ENCODE data around the gene UBE4B. TPM values are rescaled to one million over a fixed set of nuclear protein-coding genes. Genes with fewer than 3 reads are reported as not detected.
"Not testable (repeated sequence)": the region's sequence is repeated elsewhere in the genome, so short reads cannot be mapped to it uniquely, and the experiment has no call there.

The UBE4B gene
- total RNA-seq, 5 donors from 2014 or later (not counting 1 experiment from before 2014, with no cell fraction given) = 37.5 to 43.1 (median 41.9) TPM

DNA sequence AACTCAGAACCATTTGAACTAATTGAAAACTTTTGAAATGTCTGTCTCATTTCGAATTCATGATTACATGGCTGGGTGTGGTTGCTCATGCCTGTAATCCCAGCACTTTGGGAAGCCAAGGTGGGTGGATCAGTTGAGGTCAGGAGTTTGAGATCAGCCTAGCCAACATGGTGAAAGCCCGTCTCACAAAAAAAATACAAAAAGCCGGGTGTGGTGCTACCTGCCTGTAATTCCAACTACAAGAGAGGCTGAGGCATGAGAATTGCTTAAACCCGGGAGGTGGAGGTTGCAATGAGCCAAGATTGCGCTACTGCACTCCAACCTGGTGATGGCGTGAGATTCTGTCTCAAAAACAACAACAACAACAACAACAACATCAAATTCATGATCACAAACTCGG is 40.6 kb downstream of the UBE4B start:
- H3K36me3 ChIP-seq (ENCODE audit: control insufficient read depth in 2 of 2, extremely low read depth in 1 of 2, insufficient read depth in 1 of 2, low read length in 1 of 2) = peaks cover 0 to 14% of the 10 kb centered on the region in 2 donors
- 96% methylated on average over 5 of the region's 7 CpGs for WGBS (ENCODE audit: insufficient coverage)
- H3K27me3 ChIP-seq (replicated peaks in 1 of 2; ENCODE audit: control insufficient read depth in 2 of 2, extremely low read depth in 1 of 2, insufficient read depth in 2 of 2, low read length in 1 of 2); H3K27ac ChIP-seq (ENCODE audit: low read length); H3K9me3 Mint-ChIP-seq; H3K27ac Mint-ChIP-seq; DNase-seq; CTCF ChIA-PET; ATAC-seq (replicated peaks in 1 of 4); POLR2A ChIA-PET; H3K4me3 ChIP-seq (ENCODE audit: control insufficient read depth in 1 of 2, extremely low read depth in 1 of 2, low read length in 1 of 2); H3K4me1 ChIP-seq (ENCODE audit: control insufficient read depth in 1 of 2, extremely low read depth in 1 of 2, insufficient read depth in 2 of 2, low read length in 2 of 2); H3K9me3 ChIP-seq; H3K27me3 Mint-ChIP-seq; H3K4me3 Mint-ChIP-seq: not testable (repeated sequence)
- peaks cover 35% of the 10 kb centered on the region for H3K36me3 Mint-ChIP-seq
- peaks cover 11 to 19% (median 18%) of the 10 kb centered on the region in 3 donors for H3K4me1 Mint-ChIP-seq

DNA sequence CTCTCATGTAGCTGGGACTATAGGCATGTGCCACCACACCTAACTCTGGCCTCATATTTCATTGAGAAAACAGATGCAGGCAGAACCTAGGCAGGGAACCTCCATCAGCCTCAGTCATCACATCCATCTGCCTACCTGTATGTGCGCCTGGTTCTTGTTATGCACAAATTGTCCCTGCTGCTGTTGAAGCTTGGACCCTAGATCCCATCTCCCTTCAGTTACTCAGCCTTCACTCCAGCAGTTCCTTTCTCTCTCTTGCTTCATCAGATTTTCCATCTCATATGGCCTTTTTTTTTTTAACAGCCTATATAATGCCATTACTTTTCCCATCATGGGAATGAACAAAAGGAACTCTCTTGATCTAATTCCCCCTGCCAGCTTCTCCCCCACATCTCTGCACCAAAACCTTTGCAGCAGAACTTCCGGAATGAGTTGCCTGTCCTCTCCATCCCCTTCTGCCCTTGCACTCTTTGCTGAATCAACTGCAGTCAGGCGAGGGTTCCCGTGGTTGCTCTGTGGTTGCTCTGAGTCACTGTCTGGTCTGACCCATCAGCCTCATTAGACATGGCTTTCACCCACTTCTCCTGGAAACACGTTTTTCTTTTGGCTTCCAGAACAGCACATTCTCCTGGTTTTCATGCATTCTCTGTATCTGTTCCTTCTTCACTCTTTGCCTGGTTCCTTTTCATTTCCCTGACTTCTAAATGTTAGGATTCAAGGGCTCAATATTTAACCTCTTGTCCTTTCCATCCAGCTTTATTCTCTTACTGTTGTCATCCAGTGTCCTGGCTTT is 41.5 kb downstream of the UBE4B start:
- Histone ChIP-seq H3K27ac (ENCODE audit: low read length) (no peak overlapping the region), H3K36me3 (ENCODE audit: control insufficient read depth in 2 of 2, extremely low read depth in 1 of 2, insufficient read depth in 1 of 2, low read length in 1 of 2) (peaks cover 0 to 14% of the 10 kb centered on the region in 2 donors), H3K4me1 (ENCODE audit: control insufficient read depth in 1 of 2, extremely low read depth in 1 of 2, insufficient read depth in 2 of 2, low read length in 2 of 2) (no peaks in the 10 kb centered on the region), H3K4me3 (ENCODE audit: control insufficient read depth in 1 of 2, extremely low read depth in 1 of 2, low read length in 1 of 2) (no peak overlapping the region), H3K27me3 (replicated peaks in 1 of 2; ENCODE audit: control insufficient read depth in 2 of 2, extremely low read depth in 1 of 2, insufficient read depth in 2 of 2, low read length in 1 of 2) (no peaks in the 10 kb centered on the region), H3K9me3 (no peaks in the 10 kb centered on the region)
- peak in 9 of 35 experiments; percentile 3 to 31 (median 17) for DNase-seq
- CTCF ChIA-PET = no interaction called here
- WGBS (ENCODE audit: insufficient coverage) = 23% methylated on average over 5 of the region's 5 CpGs
- no peaks in the 10 kb centered on the region for H3K27me3 Mint-ChIP-seq
- H3K4me3 Mint-ChIP-seq = no peak overlapping the region
- H3K4me1 Mint-ChIP-seq = peaks cover 11 to 19% (median 13%) of the 10 kb centered on the region in 3 donors
- ATAC-seq (replicated peaks in 1 of 4) = peak in 3 of 4 experiments; percentile 66 to 92 (median 75)
- no peaks in the 10 kb centered on the region for H3K9me3 Mint-ChIP-seq
- peak overlapping the region; percentile 4 to 50 for H3K27ac Mint-ChIP-seq
- H3K36me3 Mint-ChIP-seq = peaks cover 34% of the 10 kb centered on the region
- POLR2A ChIA-PET = no interaction called here

DNA sequence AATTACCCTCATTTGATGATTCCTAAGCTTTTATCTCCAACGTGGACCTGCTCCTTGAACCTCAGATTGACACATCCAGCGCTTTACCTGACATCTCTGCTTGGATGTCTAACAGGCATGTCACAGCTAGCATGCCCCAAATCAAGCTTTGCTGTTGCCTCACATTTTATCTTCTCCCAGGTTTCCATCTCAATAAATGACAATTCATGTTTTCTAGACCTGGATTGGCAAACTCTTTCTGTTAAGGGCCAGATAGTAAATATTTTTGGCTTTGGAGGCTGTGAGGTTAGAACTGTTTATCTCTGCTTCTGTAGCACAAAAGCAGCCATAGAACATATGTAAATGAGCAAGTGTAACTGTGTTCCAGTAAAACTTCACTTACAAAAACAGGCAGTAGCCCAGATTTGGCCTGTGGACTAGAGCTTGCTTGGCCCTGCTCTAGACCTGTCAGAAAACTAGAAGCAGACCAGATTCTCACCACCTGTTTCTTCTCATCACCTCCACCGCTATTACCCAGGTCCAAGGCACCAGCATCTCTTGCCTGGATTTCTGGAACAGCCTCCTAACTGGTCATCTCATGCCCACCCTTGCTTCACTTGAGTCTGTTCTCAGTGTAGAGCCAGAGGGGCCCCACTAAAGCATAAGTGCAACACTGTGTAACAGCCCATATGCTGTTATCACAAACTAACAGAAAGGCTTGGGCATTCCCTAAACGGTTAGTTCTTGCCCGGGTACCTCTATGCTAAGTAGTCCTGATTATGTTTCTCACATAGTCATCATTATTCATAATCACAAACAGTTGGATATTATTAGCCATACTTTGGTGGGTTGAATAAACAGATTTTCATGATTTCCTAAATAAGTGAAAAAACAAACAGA is 42.3 kb downstream of the UBE4B start:
- Histone ChIP-seq H3K36me3 (ENCODE audit: control insufficient read depth in 2 of 2, extremely low read depth in 1 of 2, insufficient read depth in 1 of 2, low read length in 1 of 2) (peaks cover 0 to 16% of the 10 kb centered on the region in 2 donors), H3K4me1 (ENCODE audit: control insufficient read depth in 1 of 2, extremely low read depth in 1 of 2, insufficient read depth in 2 of 2, low read length in 2 of 2) (no peaks in the 10 kb centered on the region), H3K27me3 (replicated peaks in 1 of 2; ENCODE audit: control insufficient read depth in 2 of 2, extremely low read depth in 1 of 2, insufficient read depth in 2 of 2, low read length in 1 of 2) (no peaks in the 10 kb centered on the region), H3K27ac (ENCODE audit: low read length) (no peak overlapping the region), H3K4me3 (ENCODE audit: control insufficient read depth in 1 of 2, extremely low read depth in 1 of 2, low read length in 1 of 2) (no peak overlapping the region), H3K9me3 (no peaks in the 10 kb centered on the region)
- no peaks in the 10 kb centered on the region for H3K27me3 Mint-ChIP-seq
- H3K36me3 Mint-ChIP-seq = peaks cover 37% of the 10 kb centered on the region
- DNase-seq (no peak), ATAC-seq (replicated peaks in 1 of 4) (no peak)
- CTCF ChIA-PET = interaction anchor here in 1 of 2 donors (0.5 kb wide), 1 partner anchor 325 kb away, joined by 3 read pairs; no protein-coding TSS in a partner anchor
- H3K9me3 Mint-ChIP-seq = no peaks in the 10 kb centered on the region
- H3K4me3 Mint-ChIP-seq = no peak overlapping the region
- POLR2A ChIA-PET = no interaction called here
- peak overlapping the region; percentile 4 to 50 for H3K27ac Mint-ChIP-seq
- H3K4me1 Mint-ChIP-seq = peaks cover 11 to 19% (median 13%) of the 10 kb centered on the region in 3 donors
- 84% methylated on average over 3 of the region's 5 CpGs for WGBS (ENCODE audit: insufficient coverage)

- peaks cover 11 to 19% (median 13%) of the 10 kb centered on the region in 3 donors for H3K4me1 Mint-ChIP-seq
- H3K4me3 Mint-ChIP-seq = no peak overlapping the region
- Histone ChIP-seq H3K9me3 (no peaks in the 10 kb centered on the region), H3K27me3 (replicated peaks in 1 of 2; ENCODE audit: control insufficient read depth in 2 of 2, extremely low read depth in 1 of 2, insufficient read depth in 2 of 2, low read length in 1 of 2) (no peaks in the 10 kb centered on the region), H3K4me3 (ENCODE audit: control insufficient read depth in 1 of 2, extremely low read depth in 1 of 2, low read length in 1 of 2) (no peak overlapping the region), H3K4me1 (ENCODE audit: control insufficient read depth in 1 of 2, extremely low read depth in 1 of 2, insufficient read depth in 2 of 2, low read length in 2 of 2) (no peaks in the 10 kb centered on the region), H3K27ac (ENCODE audit: low read length) (no peak overlapping the region), H3K36me3 (ENCODE audit: control insufficient read depth in 2 of 2, extremely low read depth in 1 of 2, insufficient read depth in 1 of 2, low read length in 1 of 2) (peaks cover 0 to 16% of the 10 kb centered on the region in 2 donors)
- WGBS (ENCODE audit: insufficient coverage) = 98% methylated on average over 7 of the region's 9 CpGs
- no peaks in the 10 kb centered on the region for H3K9me3 Mint-ChIP-seq
- peaks cover 42% of the 10 kb centered on the region for H3K36me3 Mint-ChIP-seq
- no peaks in the 10 kb centered on the region for H3K27me3 Mint-ChIP-seq
- ChIA-PET CTCF (interaction anchor here in 1 of 2 donors (0.5 kb wide), 1 partner anchor 324 kb away, joined by 3 read pairs; no protein-coding TSS in a partner anchor), POLR2A (no interaction called here)
- H3K27ac Mint-ChIP-seq = no peak overlapping the region
- DNase-seq (no peak), ATAC-seq (replicated peaks in 1 of 4) (no peak)
Measured at GRCh38 chr1:10075732-10076131, 43.0 kb downstream of the UBE4B start.

DNA sequence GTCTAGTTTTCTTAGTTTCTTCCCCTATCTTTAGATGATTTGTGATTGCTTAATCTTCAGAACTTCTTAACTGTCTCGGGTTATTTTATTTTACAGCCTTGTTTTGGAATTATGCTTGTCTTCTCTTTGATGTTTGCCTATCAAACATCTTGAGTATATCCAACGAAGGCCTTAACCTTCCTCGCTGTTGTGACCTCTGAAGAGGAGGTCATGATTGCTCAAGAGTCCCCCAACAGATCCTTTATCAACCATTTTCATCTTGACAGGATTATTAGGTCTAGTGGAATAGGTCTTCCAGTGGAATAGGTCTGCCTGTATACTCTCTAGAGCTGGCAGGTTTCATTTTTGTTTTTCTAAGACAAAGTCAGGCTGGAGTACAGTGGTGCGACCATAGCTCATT is 45.7 kb downstream of the UBE4B start:
- H3K4me1 ChIP-seq (ENCODE audit: control insufficient read depth in 1 of 2, extremely low read depth in 1 of 2, insufficient read depth in 2 of 2, low read length in 2 of 2) = no peaks in the 10 kb centered on the region
- no peak for ATAC-seq (replicated peaks in 1 of 4)
- H3K36me3 Mint-ChIP-seq = peaks cover 46% of the 10 kb centered on the region
- H3K4me3 Mint-ChIP-seq = no peak overlapping the region
- H3K27ac ChIP-seq (ENCODE audit: low read length) = no peak overlapping the region
- H3K27ac Mint-ChIP-seq = no peak overlapping the region
- ChIA-PET CTCF (no interaction called here), POLR2A (no interaction called here)
- no peaks in the 10 kb centered on the region for H3K27me3 Mint-ChIP-seq
- no peaks in the 10 kb centered on the region for H3K27me3 ChIP-seq (replicated peaks in 1 of 2; ENCODE audit: control insufficient read depth in 2 of 2, extremely low read depth in 1 of 2, insufficient read depth in 2 of 2, low read length in 1 of 2)
- no peaks in the 10 kb centered on the region for H3K9me3 ChIP-seq
- WGBS (ENCODE audit: insufficient coverage) = 100% methylated on average over 1 of the region's 4 CpGs
- H3K9me3 Mint-ChIP-seq = no peaks in the 10 kb centered on the region
- H3K4me3 ChIP-seq (ENCODE audit: control insufficient read depth in 1 of 2, extremely low read depth in 1 of 2, low read length in 1 of 2) = no peak overlapping the region
- peaks cover 3 to 13% of the 10 kb centered on the region in 2 donors for H3K36me3 ChIP-seq (ENCODE audit: control insufficient read depth in 2 of 2, extremely low read depth in 1 of 2, insufficient read depth in 1 of 2, low read length in 1 of 2)
- H3K4me1 Mint-ChIP-seq = peaks cover 14 to 23% (median 20%) of the 10 kb centered on the region in 3 donors
- no peak for DNase-seq

- POLR2A ChIA-PET = no interaction called here
- H3K4me1 Mint-ChIP-seq = peaks cover 4 to 22% (median 13%) of the 10 kb centered on the region in 3 donors
Measured at GRCh38 chr1:10080523-10080922, 47.8 kb downstream of the UBE4B start.

More at GRCh38 chr1:10080523-10080922, 47.8 kb downstream of the UBE4B start:
- peaks cover 44% of the 10 kb centered on the region for H3K36me3 Mint-ChIP-seq
- no peak overlapping the region for H3K4me3 ChIP-seq (ENCODE audit: control insufficient read depth in 1 of 2, extremely low read depth in 1 of 2, low read length in 1 of 2)
- peaks cover 3 to 5% of the 10 kb centered on the region in 2 donors for H3K36me3 ChIP-seq (ENCODE audit: control insufficient read depth in 2 of 2, extremely low read depth in 1 of 2, insufficient read depth in 1 of 2, low read length in 1 of 2)
- no peaks in the 10 kb centered on the region for H3K9me3 ChIP-seq
- ATAC-seq (replicated peaks in 1 of 4) (no peak), DNase-seq (no peak)
- H3K27me3 Mint-ChIP-seq = no peaks in the 10 kb centered on the region
- H3K4me1 ChIP-seq (ENCODE audit: control insufficient read depth in 1 of 2, extremely low read depth in 1 of 2, insufficient read depth in 2 of 2, low read length in 2 of 2) = no peaks in the 10 kb centered on the region
- H3K27me3 ChIP-seq (replicated peaks in 1 of 2; ENCODE audit: control insufficient read depth in 2 of 2, extremely low read depth in 1 of 2, insufficient read depth in 2 of 2, low read length in 1 of 2) = no peaks in the 10 kb centered on the region
- no peak overlapping the region for H3K27ac ChIP-seq (ENCODE audit: low read length)
- H3K4me3 Mint-ChIP-seq = no peak overlapping the region
- WGBS (ENCODE audit: insufficient coverage) = no CpG with 5 or more reads among the region's 1 CpG
- no peak overlapping the region for H3K27ac Mint-ChIP-seq
- CTCF ChIA-PET = no interaction called here
- H3K9me3 Mint-ChIP-seq = no peaks in the 10 kb centered on the region
